ENCODE measurements around the gene IFIT1B. TPM values are rescaled to one million over a fixed set of nuclear protein-coding genes. Genes with fewer than 3 reads are reported as not detected.

The IFIT1B gene
- total RNA-seq = not detected

DNA sequence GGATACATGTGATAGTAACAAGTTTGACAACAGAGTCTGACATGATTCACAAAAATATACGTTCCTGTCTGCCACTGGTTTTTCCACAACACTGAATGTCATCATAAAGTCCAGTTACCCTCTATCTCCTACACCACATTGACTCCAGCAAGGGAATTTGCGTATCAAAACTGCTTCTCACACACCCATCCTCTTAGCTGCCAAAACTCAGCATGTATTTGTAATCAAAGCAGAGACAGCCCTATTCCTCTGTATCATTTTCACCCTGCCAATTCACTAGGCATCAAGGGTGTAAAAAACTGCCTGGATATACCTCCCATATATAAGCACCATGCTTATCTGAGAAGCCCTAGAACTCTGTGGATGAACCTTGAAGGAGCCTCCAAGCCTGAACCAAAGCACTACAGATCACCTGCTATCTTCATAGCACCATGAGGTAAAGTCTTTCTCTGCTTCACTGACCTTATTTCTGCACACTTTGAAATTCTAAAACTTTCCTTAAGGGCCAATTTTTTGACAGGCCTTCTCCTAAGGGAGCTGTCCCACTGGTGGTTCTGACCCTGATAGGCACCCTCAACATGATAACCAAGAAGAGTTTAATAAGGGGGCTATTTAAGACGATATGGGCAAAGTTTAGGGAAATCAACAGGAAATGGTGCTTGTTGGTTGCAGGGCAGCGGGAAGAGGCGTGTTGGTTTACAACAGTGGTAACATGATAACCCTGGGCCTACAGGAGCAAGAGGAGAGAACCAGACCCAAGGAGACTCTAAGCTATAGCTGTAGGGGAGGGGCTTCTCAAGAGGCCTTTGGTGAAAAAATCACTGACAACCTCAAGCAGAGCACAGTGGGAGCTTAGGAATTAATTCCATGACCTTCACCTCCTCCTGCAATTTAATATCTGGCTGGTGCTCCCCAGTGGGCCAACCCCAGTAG is at the start of gene IFIT1B:
IFIT1B (plus strand) TSS at position 352 of the 933 bp plus-strand sequence; CDS start at position 432, 80 bp downstream.

GRCh38 chr10:89391907-89392756 is 14.3 kb downstream of the IFIT1B start, which contains the start of gene IFIT1:
IFIT1 (plus strand) TSS chr10:89392623; CDS start chr10:89392713, 90 bp downstream.

GRCh38 chr10:89414146-89414878 is 36.5 kb downstream of the IFIT1B start, which contains the start of gene IFIT5:
IFIT5 (plus strand) TSS chr10:89414568; CDS start chr10:89414799, 231 bp downstream.

Other genes with a start within 250 kb of the IFIT1B start
- gene CH25H, start 170.7 kb upstream of the IFIT1B start, total RNA-seq = not detected
- 10 to 100 TPM; 28.9 to 29.2 TPM for gene LIPA, start 126.3 kb upstream of the IFIT1B start, total RNA-seq
- 1 to 10 TPM; 3.9 to 4.3 TPM for gene IFIT2, start 76.0 kb upstream of the IFIT1B start, total RNA-seq
- 1 to 10 TPM; 3.1 to 3.6 TPM for gene IFIT3, start 50.1 kb upstream of the IFIT1B start, total RNA-seq
- gene IFIT1, start 14.6 kb downstream of the IFIT1B start, total RNA-seq = 1 to 10 TPM; 2.8 to 2.9 TPM
- gene IFIT5, start 36.5 kb downstream of the IFIT1B start, total RNA-seq = 10 to 100 TPM; 16.2 to 17.0 TPM
- not detected for gene SLC16A12, start 157.5 kb downstream of the IFIT1B start, total RNA-seq

All from activated naive CD4-positive, alpha-beta T cell treated with anti-CD3 and anti-CD28 coated beads, Interleukin-2, amount 10 ng/mL, durations not matched to agents 5 hours and 36 hours (primary cell).